Umbilical cord (tissue), 2 donors: ENCODE data around the gene TMPRSS3. TPM values are rescaled to one million over a fixed set of nuclear protein-coding genes. Genes with fewer than 3 reads are reported as not detected.

Source experiments
- DNase-seq: peaks from one replicate; pipeline ENCODE4 v3.0.0-alpha.2; 2015; ENCODE audit warnings: low spot score
- total RNA-seq: library from RNA; depleted of rRNA; stranded (reverse); fragments of >200 nt; gene quantifications from one replicate; pipeline ENCODE4 v1.2.3, GENCODE V29; 2014; ENCODE audit warnings: low replicate concordance; ENCODE audit not compliant: insufficient read depth

TMPRSS3 gene
- 1.7 TPM for total RNA-seq

DNA sequence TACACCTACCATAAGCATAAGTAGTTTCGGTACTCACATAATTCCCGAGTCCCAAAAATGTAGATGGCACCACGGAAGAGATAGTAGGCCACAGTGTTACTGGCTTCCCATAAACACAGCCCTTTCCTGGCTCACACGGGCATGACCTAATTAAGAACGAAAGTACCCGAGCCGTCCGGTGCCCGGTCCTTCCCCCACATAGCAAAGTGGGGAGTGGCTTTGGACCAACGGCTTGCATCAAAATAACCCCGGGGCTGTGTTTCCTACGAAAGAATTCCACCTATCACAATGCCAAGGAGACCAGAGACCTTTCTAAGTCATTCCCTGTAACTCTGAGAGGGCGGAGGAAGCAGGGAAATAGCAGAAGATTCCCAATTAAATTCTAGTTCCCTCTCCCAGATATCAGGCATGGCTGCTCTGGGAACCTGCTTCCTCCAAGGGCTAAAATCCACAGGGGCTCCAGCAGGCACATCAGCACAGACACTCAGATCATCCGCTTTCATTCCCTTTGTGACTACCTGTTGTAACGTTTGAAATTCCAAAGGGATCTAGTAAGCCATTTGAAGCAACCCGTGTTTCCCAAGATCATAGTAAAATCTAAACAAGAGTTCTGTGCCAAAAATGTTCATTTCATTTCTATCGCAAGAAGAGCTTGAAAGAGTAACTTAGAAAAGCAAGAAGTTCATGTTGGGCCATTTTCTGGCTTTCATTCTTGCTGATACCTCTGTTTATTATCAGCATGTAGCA is at the start of gene TMPRSS3:
TSS of gene TMPRSS3 (minus strand) at position 148 of the 747 bp plus-strand sequence. CDS start 635 bp downstream, outside the sequence.
- no peak for DNase-seq

DNA sequence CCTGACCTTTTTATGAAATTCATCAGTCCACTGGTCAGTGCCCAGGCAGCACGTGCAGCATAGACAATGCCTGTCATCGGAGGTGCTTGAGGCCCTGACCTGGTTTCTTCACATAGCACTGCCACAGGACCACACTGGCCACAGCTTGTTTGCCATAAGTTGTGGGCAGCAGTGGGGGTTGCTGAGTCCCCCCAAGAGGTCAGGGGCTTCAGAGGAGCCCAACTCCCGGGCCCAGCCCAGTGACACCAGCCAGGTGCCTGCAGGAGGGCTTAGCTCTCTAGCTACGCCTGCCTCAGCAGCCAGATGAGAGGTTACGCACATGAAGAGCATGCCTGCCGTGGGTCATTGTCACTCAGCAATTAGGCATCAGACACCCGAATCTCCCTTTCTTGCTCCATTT is 49.5 kb upstream of the TMPRSS3 start:
- DNase-seq, result no peak

DNA sequence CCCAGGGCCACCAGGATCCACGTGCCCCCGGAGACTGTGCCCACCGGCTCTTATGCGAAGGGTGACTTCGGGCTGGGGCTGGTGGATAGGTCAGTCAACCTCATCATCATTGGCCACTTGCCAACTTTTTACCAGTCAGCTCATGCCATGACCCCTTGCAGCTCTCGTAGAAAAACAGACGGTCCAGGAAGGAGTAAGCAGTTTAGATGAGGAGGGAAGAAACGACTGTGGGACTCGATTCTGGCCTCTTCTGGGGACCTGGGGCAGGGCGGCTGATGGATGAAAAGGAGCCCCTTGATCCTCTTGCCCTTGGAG is 48.9 kb upstream of the TMPRSS3 start:
- no peak for DNase-seq

DNA sequence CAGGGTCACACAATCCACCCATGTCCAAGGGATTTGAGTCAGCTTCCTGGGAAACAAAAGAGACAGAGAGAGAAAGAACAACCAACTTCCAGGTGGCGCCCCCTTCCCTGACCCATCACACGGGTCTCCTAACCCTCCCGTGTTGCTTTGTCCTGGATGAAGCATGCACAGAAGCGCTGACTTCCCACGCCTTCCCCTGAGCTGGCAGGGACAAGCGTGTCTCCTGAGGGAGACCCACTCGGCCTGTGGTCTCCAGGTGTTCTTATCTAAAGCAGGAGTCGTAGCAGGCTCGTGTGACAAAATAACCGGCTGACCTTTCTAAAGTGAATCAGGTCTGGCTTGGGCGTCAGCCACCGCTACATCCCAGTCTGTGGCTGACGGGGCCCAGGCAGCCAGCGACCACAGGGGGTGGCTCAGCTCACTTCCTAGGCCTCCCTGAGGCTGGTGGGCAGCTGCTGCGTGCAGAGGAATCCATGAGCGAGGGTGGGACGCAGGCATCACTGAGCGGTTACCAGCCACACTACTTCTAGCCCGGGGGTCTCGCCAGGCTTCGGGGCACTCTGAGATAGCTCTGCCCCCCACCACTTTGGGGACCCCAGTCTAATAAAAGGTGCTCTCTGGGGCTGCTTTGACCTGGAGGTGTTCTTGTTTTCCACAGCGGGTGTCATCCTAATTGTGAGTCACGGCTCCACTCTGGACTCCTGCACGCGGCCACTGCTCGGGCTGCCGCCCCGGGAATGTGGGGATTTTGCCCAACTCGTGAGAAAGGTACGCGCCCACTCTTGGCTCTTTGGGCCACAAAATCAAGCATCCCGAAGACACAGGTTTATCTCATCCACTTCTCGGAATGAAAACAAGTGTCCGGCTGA is 48.3 kb upstream of the TMPRSS3 start:
- DNase-seq, result no peak

DNA sequence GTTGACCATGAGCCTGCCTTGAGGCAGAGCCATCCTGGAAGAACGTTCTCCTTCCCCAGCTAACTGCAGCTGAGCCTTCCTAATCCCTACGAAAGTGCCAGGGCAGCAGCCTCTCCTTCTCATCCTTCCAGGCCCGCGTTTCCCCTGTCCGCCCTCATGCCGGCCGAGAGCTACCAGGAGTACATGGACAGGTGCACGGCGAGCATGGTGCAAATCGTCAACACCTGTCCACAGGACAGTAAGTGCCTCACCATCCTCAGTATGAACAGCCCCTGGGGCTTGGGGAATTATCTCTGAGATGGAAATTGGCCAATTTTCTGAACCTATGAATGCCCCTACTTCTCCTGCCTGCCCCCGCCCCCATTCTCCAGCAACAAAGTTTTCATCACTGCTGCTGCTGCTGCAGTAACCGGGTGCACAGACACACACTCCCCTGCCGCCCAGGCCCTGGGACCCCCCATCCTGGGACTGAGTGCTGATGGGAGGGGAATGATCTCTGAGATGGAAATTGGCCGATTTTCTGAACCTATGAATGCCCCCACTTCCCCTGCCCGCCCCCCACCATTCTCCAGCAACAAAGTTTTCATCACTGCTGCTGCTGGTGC is 47.4 kb upstream of the TMPRSS3 start:
- no peak for DNase-seq

DNA sequence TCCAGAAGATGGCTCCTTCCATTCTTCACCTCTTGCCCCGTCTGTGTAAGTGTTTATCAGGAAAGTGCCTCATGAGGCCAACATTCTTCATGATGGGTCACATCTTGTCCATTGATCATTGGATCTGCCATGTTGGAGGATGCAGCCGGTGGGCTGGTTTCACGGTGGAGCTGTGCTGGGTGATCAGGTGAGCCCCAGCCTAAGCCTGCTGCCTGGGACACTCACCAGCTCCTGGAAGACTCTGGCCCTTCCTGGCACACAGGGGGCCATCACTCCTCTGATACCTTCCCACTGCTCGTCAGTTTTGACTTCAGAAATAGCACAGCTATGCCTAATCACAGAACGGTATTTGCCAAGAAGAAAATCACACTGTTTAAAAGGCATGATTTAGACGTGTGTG is 46.1 kb upstream of the TMPRSS3 start:
- DNase-seq, result no peak

DNA sequence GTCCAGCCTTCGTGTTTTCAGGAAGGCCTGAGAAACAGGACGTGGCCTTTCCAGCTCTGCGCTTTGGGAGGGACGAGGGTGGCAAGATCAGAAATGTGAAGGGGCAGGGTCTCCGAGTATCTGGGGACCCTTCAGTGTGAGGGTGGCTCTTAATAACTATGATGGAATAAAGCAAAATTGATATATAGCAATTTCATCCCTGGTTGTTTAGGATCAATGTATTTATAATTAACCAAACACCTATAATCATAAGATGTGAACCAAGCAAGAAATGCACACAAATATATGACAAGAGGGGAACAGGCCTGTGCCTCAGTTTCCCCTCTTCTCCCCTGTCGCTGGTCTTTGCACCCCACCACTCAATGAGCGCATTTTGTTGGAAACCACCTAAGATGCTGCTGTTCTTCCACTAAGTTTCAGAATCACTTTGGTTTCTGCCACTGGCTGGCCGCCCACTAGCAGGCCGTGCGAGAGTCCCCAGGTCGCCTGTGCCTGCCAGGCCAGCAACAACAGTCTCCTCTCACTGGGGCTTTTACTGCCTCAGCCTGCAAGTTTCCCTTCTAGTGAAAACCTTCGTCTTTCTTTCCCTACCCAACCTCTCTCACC is 44.4 kb upstream of the TMPRSS3 start:
- no peak for DNase-seq

DNA sequence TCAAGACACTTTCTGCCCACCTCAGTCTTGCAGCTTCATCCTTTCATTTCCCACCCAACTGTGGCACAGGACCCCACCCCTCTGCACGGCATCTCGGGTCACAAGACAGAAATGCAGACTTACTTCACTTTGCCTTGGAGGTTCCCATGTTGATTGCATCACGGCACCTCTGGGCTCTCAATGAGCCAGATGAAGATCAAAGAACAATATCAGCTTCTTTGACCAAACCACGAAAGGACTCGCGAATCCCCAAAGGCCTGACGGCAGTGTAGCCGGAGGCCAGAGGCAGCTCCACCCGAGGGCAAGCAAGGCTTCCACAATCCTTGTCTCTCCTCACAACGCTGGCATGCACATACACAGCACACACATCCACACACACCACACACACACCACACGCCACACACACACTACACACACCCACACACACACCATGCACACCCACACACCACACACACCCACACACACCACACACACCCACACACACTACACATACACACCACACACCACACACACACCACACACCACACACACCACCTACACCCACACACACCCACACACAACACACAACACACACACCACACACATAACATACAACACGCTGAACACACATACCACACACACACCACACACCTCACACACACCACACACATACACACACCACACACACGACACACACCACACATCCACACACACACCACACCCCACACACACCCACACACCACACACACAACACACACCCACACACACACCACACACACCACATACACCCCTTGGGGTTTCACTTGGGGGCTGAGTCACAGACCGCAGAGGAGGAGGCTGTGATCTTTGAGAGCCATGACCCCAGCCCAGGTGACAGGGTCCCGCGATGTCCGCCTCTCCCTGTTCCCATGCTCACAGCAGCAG is 43.7 kb upstream of the TMPRSS3 start:
- DNase-seq, result no peak

DNA sequence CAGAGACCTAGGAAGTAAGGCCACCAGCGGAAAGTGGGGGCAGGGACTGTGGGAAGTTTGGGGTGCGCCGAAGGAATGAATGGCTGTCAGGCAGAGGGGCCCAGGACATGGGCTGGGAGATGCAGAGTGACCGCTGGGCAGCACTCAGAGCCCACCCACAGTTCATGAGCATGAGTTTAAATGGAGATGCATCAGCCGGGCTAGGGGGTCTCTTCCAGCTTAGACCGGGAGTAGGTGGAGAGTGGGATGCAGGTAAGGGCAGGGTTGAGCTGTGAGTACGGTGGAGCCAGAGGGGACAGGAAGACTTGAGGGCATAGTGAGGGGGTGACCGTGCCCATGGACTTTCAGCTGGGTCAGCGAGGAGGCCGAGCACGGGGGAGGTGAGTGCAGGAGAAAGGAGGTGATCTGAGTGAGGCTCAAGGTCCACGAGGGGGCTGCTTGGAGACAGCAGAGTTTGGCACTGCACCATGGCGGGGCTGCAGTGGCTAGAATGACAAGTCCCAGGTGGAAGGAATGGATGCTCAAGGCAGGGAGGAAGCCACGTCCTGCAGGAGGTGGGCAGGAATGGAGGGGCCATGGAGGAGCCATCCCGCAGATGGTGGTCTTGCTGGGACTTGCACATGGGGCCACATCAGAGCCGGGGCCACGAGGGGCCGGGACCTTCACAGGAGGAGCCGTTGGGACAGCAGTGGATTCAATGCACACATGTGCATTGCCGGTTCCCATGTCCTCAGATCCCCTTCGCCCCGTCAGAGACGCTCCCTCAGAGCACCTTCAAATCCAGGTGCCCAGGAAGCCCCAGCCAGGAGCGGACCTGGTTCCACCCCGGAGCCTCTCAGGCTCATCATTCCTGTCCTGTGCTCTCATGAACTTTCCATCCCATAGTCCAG is 42.7 kb upstream of the TMPRSS3 start:
- no peak for DNase-seq

DNA sequence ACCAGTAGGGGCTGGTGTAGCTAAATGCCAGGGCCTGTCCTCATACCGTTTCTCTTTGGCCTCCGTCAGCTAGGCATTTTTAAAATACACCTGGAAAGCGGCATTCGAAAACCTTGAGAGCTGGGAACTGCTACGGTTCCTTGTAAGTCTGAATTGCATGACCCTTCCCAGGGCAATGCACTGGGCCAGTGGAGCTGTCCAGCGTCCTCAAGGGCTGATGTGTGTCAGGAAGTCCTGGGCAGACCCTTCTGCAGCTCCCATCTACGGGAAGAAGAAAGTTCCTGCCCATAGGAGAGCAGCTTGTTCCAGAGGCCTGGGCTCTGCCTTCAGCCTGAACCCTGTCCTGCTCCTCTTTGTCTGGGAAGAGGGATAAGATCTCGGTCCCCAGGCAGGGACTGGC is 41.9 kb upstream of the TMPRSS3 start:
- DNase-seq, result peak; percentile 31

DNA sequence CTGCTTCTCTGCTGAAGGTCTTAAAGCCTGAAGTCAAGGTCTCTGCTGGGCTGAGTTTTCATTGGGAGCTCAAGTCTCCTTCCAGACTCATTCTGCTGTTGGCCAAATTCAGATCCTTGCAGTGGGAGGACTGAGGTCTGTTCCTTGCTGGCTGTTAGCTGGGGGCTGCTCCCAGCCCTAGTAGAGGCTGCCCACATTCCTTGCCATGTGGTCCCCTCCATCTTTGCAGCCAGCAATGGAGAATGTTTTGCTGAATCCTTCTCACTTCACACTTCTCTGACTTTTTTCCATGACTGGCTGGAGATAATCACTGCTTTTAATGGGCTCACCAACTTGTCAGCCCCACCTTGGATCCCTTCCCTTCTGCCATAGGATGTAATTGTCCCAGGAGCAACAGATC is 41.1 kb upstream of the TMPRSS3 start:
- DNase-seq, result no peak

DNA sequence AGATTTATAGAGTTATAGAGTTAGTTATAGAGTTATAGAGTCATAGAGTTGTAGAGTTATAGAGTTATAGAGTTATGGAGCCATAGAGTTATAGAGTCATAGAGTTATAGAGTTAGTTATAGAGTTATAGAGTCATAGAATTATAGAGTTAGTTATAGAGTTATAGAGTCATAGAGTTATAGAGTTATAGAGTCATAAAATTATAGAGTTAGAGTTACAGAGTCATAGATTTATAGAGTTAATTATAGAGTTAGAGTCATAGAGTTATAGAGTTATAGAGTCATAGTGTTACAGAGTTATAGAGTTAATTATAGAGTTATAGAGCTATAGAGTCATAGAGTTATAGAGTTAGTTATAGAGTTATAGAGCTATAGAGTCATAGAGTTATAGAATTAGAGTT is 40.0 kb upstream of the TMPRSS3 start:
- DNase-seq, result no peak

DNA sequence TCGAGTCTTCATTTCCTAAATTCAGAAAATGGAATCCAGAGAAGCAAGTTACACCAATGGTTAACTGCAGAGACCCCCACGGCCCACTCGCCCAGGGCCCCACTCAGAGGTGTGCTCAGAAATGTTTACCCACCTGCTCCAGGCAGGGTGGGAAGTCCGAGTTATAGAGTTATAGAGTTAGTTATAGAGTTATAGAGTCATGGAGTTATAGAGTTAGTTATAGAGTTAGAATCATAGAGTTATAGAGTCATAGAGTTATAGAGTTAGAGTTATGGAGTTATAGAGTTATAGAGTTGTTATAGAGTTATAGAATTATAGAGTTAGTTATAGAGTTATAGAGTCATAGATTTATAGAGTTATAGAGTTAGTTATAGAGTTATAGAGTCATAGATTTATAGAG is 39.5 kb upstream of the TMPRSS3 start:
- no peak for DNase-seq

DNA sequence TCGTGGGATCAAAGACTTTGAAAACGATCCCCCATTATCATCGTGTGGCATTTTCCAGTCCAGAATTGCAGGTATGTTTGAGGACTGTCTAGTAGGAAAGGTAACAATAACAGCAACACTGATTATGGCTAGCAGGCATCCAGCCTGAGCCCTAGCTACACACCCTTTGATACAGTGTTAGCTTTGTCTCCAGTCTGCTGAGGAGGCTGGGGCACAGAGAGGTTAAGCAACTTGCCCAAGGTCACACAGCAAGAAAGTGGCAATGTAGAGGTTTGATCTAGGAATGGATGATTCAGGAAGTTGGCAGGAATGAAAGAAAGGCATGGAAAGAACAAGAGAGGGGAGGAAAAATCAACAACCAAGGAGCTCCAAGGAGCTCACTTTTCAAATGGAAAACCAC is 39.0 kb upstream of the TMPRSS3 start:
- DNase-seq, result no peak

DNA sequence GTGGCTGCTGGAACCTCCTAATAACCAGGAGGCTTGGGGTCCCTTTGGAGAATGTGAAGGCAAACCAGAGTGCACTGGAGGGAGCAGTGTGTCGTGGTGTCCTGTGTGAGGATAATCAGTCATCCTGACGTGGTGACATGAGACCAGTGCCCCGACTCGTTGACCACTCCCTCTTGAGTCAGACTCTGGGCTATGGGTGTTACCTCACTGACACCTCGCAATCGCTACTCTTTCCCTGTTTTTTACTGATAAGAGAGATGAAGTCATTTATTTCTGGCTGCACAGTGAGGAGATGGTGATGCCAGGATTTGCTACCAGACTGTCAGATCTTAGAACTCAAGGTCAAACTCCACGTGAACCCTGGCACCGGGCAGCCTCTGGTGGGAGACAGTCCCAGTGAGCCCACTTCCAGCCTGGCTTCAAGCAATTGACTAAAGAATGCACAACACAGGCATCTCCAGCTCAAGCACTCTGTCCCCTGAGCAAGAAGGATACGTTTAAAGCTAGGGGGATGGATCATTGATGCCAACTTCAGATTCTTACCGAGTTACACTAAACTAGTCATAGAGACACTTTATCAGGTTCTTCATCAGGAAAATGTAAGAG is 38.2 kb upstream of the TMPRSS3 start:
- DNase-seq, result no peak

DNA sequence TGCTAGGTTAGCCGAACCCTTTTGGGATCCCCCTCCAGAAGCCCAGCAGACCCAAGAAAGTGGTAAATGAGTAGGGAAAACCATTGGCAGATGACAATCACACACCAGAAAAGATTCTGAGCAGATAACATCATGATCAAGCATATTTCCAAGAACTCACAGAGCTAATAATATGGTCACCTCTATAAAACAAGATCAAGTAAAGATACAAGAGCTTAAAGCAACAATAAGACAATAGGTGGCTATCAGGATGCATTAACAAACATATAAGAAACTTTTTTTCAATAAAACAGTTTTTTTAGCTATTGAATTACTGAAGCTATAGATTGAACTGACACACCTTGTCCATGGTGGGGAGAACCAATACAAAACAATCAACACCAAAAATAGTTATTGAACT is 36.8 kb upstream of the TMPRSS3 start:
- DNase-seq, result no peak

DNA sequence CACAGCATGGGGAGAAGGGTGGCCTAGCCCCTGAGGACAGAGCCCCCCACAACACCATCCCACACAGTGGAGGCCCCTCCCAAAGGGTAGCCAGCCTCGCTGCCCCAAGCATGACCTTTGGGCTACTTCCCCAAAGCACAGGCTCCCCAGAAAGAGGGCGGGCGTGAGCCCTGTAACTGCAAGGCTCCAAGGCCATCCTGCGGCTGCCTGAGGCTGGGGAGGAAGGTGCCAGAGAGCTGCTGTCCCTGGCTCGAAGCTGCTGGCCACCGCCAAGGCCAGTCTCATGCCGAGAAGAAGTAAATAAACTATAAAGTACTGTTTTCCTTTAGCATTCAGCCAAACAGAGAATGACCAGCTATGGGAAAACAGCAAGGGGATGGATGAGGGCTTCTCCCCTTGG is 35.3 kb upstream of the TMPRSS3 start:
- no peak for DNase-seq

DNA sequence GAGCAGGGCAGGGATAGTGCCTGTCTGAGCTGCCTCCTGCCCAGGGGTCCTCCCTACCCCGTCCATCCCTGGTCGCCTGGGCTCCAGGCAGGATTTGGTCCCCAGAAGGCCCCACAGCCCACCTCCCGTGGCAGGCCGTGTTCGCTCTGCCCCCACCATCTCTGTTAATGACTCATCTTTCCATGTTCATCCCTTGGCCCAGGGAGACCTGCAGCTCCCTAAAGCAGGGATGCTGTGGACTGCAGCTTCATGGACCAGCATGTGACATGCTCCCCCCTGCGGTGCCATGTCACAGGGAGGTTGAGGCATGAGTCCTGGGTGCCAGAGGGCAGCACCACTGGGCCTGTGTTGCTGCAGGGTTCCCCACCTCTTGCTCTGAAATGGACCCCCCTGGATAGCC is 34.7 kb upstream of the TMPRSS3 start:
- DNase-seq, result no peak

DNA sequence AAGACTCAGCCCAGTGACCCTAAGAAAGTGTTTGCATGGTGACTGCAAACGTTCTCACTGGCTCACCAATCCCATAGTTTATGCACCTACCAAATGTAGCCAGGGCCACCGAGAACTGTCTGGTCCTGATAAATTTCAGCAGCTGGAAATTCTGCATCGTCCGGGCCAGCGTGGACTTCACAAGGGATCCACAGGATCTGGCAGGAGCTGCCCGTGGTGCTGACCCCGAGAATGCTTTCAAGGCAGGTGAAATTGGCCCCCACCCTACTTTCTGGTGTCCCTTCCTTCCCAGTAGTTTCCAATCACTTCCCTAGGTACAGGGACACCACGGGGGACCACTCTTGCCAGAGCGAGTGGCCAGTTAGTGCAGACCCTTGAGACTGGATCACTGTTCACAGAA is 34.0 kb upstream of the TMPRSS3 start:
- DNase-seq, result no peak

DNA sequence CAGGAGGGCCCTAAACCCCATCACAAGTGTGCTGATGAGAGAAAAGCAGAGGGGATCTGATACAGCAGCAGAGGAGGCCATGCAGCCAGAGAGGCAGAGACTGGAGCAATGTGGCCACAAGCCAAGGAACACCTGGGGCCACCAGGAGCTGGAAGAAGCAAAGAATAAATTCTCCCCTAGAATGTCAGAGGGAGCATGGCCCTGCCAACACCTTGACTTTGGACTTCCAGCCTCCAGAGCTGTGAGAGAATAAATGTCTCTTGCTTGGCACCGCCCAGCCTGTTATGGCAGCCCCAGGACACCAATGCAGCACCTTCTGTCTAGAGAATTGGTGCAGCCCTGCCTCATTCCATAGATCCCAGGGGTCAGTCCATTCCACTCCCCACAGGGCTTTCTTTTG is 33.2 kb upstream of the TMPRSS3 start:
- DNase-seq, result no peak
